Measurements from ENCODE around the gene GLCE.
A peak's percentile ranks its signal among the peaks of the same experiment; 100 is the strongest.

GLCE gene

GRCh38 chr15:69244798-69245197, 84.4 kb downstream of the GLCE start:
- Histone ChIP-seq H3K9ac (ENCODE audit: low read length) (no peak overlapping the region), H3K36me3 (ENCODE audit: low read length) (no peaks in the 10 kb centered on the region), H4K20me1 (ENCODE audit: low read depth, low read length) (no peaks in the 10 kb centered on the region), H3F3A (ENCODE audit: insufficient read depth) (no peaks in the 10 kb centered on the region), H3K4me3 (ENCODE audit: insufficient read depth, low read length, poor library complexity, severe bottlenecking) (no peak overlapping the region), H2AFZ (ENCODE audit: low read depth, low read length, severe bottlenecking) (no peak overlapping the region), H3K27ac (ENCODE audit: low read depth, low read length) (no peak overlapping the region), H3K9me2 (replicated peaks; ENCODE audit: insufficient read depth, low read length) (no peaks in the 10 kb centered on the region), H3K4me2 (ENCODE audit: low read depth, low read length, poor library complexity, severe bottlenecking) (no peak overlapping the region), H3K27me3 (ENCODE audit: low read length) (no peaks in the 10 kb centered on the region), H3K79me2 (ENCODE audit: insufficient read depth, low read length) (no peaks in the 10 kb centered on the region), H3K9me3 (ENCODE audit: insufficient read depth, low read length) (no peaks in the 10 kb centered on the region)
- TF ChIP-seq CTCF (IDR thresholded peaks at IDR 0.05; ENCODE audit: insufficient read depth, low read length, poor library complexity, severe bottlenecking), result no peak
- TF ChIP-seq EZH2phosphoT487 (conservative IDR thresholded peaks at IDR 0.05; ENCODE audit: low read length), result no peak

GRCh38 chr15:69253156-69253555, 92.7 kb downstream of the GLCE start:
- Histone ChIP-seq H3F3A (ENCODE audit: insufficient read depth) (no peaks in the 10 kb centered on the region), H3K4me2 (ENCODE audit: low read depth, low read length, poor library complexity, severe bottlenecking) (no peak overlapping the region), H3K36me3 (ENCODE audit: low read length) (no peaks in the 10 kb centered on the region), H3K79me2 (ENCODE audit: insufficient read depth, low read length) (no peaks in the 10 kb centered on the region), H3K9me2 (replicated peaks; ENCODE audit: insufficient read depth, low read length) (no peaks in the 10 kb centered on the region), H2AFZ (ENCODE audit: low read depth, low read length, severe bottlenecking) (no peak overlapping the region), H4K20me1 (ENCODE audit: low read depth, low read length) (peaks cover 3% of the 10 kb centered on the region; the same call in 1 of the 2 replicates), H3K9me3 (ENCODE audit: insufficient read depth, low read length) (no peaks in the 10 kb centered on the region), H3K9ac (ENCODE audit: low read length) (no peak overlapping the region), H3K4me3 (ENCODE audit: insufficient read depth, low read length, poor library complexity, severe bottlenecking) (no peak overlapping the region), H3K27ac (ENCODE audit: low read depth, low read length) (no peak overlapping the region), H3K27me3 (ENCODE audit: low read length) (no peaks in the 10 kb centered on the region)
- TF ChIP-seq CTCF (IDR thresholded peaks at IDR 0.05; ENCODE audit: insufficient read depth, low read length, poor library complexity, severe bottlenecking), result no peak
- no peak for TF ChIP-seq EZH2phosphoT487 (conservative IDR thresholded peaks at IDR 0.05; ENCODE audit: low read length)

GRCh38 chr15:69265347-69265955, 105.0 kb downstream of the GLCE start:
- Histone ChIP-seq H3K4me3 (ENCODE audit: insufficient read depth, low read length, poor library complexity, severe bottlenecking) (no peak overlapping the region), H3K27me3 (ENCODE audit: low read length) (no peaks in the 10 kb centered on the region), H3K9me3 (ENCODE audit: insufficient read depth, low read length) (no peaks in the 10 kb centered on the region), H3K27ac (ENCODE audit: low read depth, low read length) (no peak overlapping the region), H2AFZ (ENCODE audit: low read depth, low read length, severe bottlenecking) (no peak overlapping the region), H3K4me2 (ENCODE audit: low read depth, low read length, poor library complexity, severe bottlenecking) (no peak overlapping the region), H3K9ac (ENCODE audit: low read length) (no peak overlapping the region), H3K79me2 (ENCODE audit: insufficient read depth, low read length) (no peaks in the 10 kb centered on the region), H3K9me2 (replicated peaks; ENCODE audit: insufficient read depth, low read length) (no peaks in the 10 kb centered on the region), H4K20me1 (ENCODE audit: low read depth, low read length) (no peaks in the 10 kb centered on the region), H3F3A (ENCODE audit: insufficient read depth) (no peaks in the 10 kb centered on the region), H3K36me3 (ENCODE audit: low read length) (no peaks in the 10 kb centered on the region)
- TF ChIP-seq CTCF (IDR thresholded peaks at IDR 0.05; ENCODE audit: insufficient read depth, low read length, poor library complexity, severe bottlenecking) (peak; percentile 27), EZH2phosphoT487 (conservative IDR thresholded peaks at IDR 0.05; ENCODE audit: low read length) (no peak)

Measured in SU-DHL-6 (cell line).